GM19023 (cell line): Measurements from ENCODE around the gene LRRC2.
"Not testable (repeated sequence)": the region's sequence is repeated elsewhere in the genome, so short reads cannot be mapped to it uniquely, and the experiment has no call there.

Experiments used
- ATAC-seq: cut with Tn5 transposase; IDR thresholded peaks from one replicate; pipeline ENCODE4 v1.9.1; 2021; ENCODE audit warnings: mild to moderate bottlenecking, moderate library complexity; ENCODE audit not compliant: unreplicated experiment

LRRC2 gene

GRCh38 chr3:46501702-46502101 is 64.4 kb downstream of the LRRC2 start:
- no peak for ATAC-seq

GRCh38 chr3:46500656-46501635 is 65.2 kb downstream of the LRRC2 start:
- no peak for ATAC-seq

GRCh38 chr3:46498916-46499519 is 67.1 kb downstream of the LRRC2 start:
- no peak for ATAC-seq

GRCh38 chr3:46497556-46498265 is 68.4 kb downstream of the LRRC2 start, which contains the start of gene RTP3:
TSS of gene RTP3 (plus strand) at chr3:46497976. CDS start at chr3:46498063, 87 bp downstream.
- ATAC-seq = no peak

- ATAC-seq = no peak
Measured at GRCh38 chr3:46496746-46497555, 69.2 kb downstream of the LRRC2 start.

- ATAC-seq = no peak
Measured at GRCh38 chr3:46495901-46496456, 70.1 kb downstream of the LRRC2 start.

- not testable (repeated sequence) for ATAC-seq
Measured at GRCh38 chr3:46494491-46494890, 71.6 kb downstream of the LRRC2 start.

- ATAC-seq = no peak
Measured at GRCh38 chr3:46492890-46493547, 73.1 kb downstream of the LRRC2 start.

- ATAC-seq = no peak
Measured at GRCh38 chr3:46491089-46492070, 74.7 kb downstream of the LRRC2 start.

GRCh38 chr3:46490338-46491084 is 75.6 kb downstream of the LRRC2 start:
- ATAC-seq = no peak

- no peak for ATAC-seq
Measured at GRCh38 chr3:46489875-46490274, 76.2 kb downstream of the LRRC2 start.

- ATAC-seq = no peak
Measured at GRCh38 chr3:46489381-46489780, 76.7 kb downstream of the LRRC2 start.

- peak; percentile 82 for ATAC-seq
Measured at GRCh38 chr3:46488735-46489361, 77.3 kb downstream of the LRRC2 start.

GRCh38 chr3:46485779-46486175 is 80.3 kb downstream of the LRRC2 start:
- no peak for ATAC-seq

- no peak for ATAC-seq
Measured at GRCh38 chr3:46484911-46485778, 81.0 kb downstream of the LRRC2 start.

- ATAC-seq = no peak
Measured at GRCh38 chr3:46484388-46484787, 81.7 kb downstream of the LRRC2 start.
